ENCODE data around the gene SIPA1L3.

SIPA1L3 gene

GRCh38 chr19:38115271-38115802 is 208.3 kb downstream of the SIPA1L3 start:
- no peak for DNase-seq (ENCODE audit: low spot score)

GRCh38 chr19:38118176-38118575 is 211.2 kb downstream of the SIPA1L3 start:
- DNase-seq (ENCODE audit: low spot score), result no peak

GRCh38 chr19:38120471-38121025 is 213.5 kb downstream of the SIPA1L3 start:
- peak; percentile 17 for DNase-seq (ENCODE audit: low spot score)

GRCh38 chr19:38122402-38123093 is 215.5 kb downstream of the SIPA1L3 start:
- no peak for DNase-seq (ENCODE audit: low spot score)

GRCh38 chr19:38125238-38125637 is 218.2 kb downstream of the SIPA1L3 start:
- DNase-seq (ENCODE audit: low spot score), result no peak

- DNase-seq (ENCODE audit: low spot score), result no peak
These were observed 223.4 kb downstream of the SIPA1L3 start for GRCh38 chr19:38130399-38130798.

- no peak for DNase-seq (ENCODE audit: low spot score)
These were observed 225.8 kb downstream of the SIPA1L3 start for GRCh38 chr19:38132781-38133180.

- no peak for DNase-seq (ENCODE audit: low spot score)
These were observed 226.3 kb downstream of the SIPA1L3 start for GRCh38 chr19:38133319-38133718.

GRCh38 chr19:38134540-38135149 is 227.6 kb downstream of the SIPA1L3 start:
- DNase-seq (ENCODE audit: low spot score), result peak; percentile 67

- DNase-seq (ENCODE audit: low spot score), result no peak
These were observed 228.4 kb downstream of the SIPA1L3 start for GRCh38 chr19:38135150-38135998.

GRCh38 chr19:38139122-38139521 is 232.1 kb downstream of the SIPA1L3 start:
- no peak for DNase-seq (ENCODE audit: low spot score)

- no peak for DNase-seq (ENCODE audit: low spot score)
These were observed 234.1 kb downstream of the SIPA1L3 start for GRCh38 chr19:38141108-38141507.

- peak; percentile 15 for DNase-seq (ENCODE audit: low spot score)
These were observed 235.4 kb downstream of the SIPA1L3 start for GRCh38 chr19:38142176-38143035.

- DNase-seq (ENCODE audit: low spot score), result no peak
These were observed 236.8 kb downstream of the SIPA1L3 start for GRCh38 chr19:38143847-38144246.

- no peak for DNase-seq (ENCODE audit: low spot score)
These were observed 237.7 kb downstream of the SIPA1L3 start for GRCh38 chr19:38144667-38145066.

- DNase-seq (ENCODE audit: low spot score), result no peak
These were observed 238.6 kb downstream of the SIPA1L3 start for GRCh38 chr19:38145623-38146022.

- DNase-seq (ENCODE audit: low spot score), result no peak
These were observed 241.3 kb downstream of the SIPA1L3 start for GRCh38 chr19:38148337-38148736.

- DNase-seq (ENCODE audit: low spot score), result no peak
These were observed 242.7 kb downstream of the SIPA1L3 start for GRCh38 chr19:38149661-38150061.

GRCh38 chr19:38151242-38151641 is 244.2 kb downstream of the SIPA1L3 start:
- DNase-seq (ENCODE audit: low spot score), result no peak

GRCh38 chr19:38152461-38153379 is 245.7 kb downstream of the SIPA1L3 start:
- DNase-seq (ENCODE audit: low spot score), result peak; percentile 40

Measured in hematopoietic multipotent progenitor cell treated with erythropoietin and hydrocortisone succinate and interleukin-3 and kit ligand, for 15 days (in vitro differentiated cells).